ENCODE data around the gene RRP9. TPM values are rescaled to one million over a fixed set of nuclear protein-coding genes. Genes with fewer than 3 reads are reported as not detected.

Gene RRP9
- total RNA-seq, 2 experiments from 2014 or later, result 6.4 to 7.6 TPM

- no peaks in the 10 kb centered on the region for H3K9me3 ChIP-seq (ENCODE audit: control insufficient read depth in 1 of 2, insufficient read depth in 1 of 2, low read length in 2 of 2)
- intact Hi-C loops (cut with DNase I, micrococcal nuclease), result loop anchor here in 1 of 2 experiments (10.0 kb wide), 1 partner anchor 561 kb away; the partner anchor contains the start of gene MANF
- ATAC-seq (ENCODE audit: poor library complexity) (no peak), DNase-seq (peak in 1 of 14 experiments; percentile 6)
- no peak for TF ChIP-seq CTCF (IDR thresholded peaks at IDR 0.05)
- Mint-ChIP-seq H3K36me3 (ENCODE audit: low read depth) (peaks cover 10% of the 10 kb centered on the region), H3K27ac (no peak overlapping the region), H3K27me3 (no peaks in the 10 kb centered on the region), H3K4me1 (ENCODE audit: low read depth) (peaks cover 19% of the 10 kb centered on the region), H3K4me3 (no peak overlapping the region), H3K9me3 (no peaks in the 10 kb centered on the region)
- no peaks in the 10 kb centered on the region for H3K36me3 ChIP-seq (ENCODE audit: insufficient read depth, low read length)
- H3K4me1 ChIP-seq (ENCODE audit: insufficient read depth, low read length), result peaks cover 21% of the 10 kb centered on the region
- H3K27me3 ChIP-seq (ENCODE audit: control insufficient read depth in 1 of 2, insufficient read depth in 2 of 2, low read length in 2 of 2), result no peaks in the 10 kb centered on the region
- ChIA-PET POLR2A (interaction anchor here (0.9 to 1.3 kb wide), 2 partner anchors 28 to 50 kb away, joined by 3 read pairs; partner anchors contain the start of genes ABHD14B and RPL29), CTCF (interaction anchor here (0.6 to 2.2 kb wide), 3 partner anchors 28 to 35 kb away, joined by 3 to 8 read pairs (median 4); partner anchors contain the start of genes ABHD14A and ABHD14B)
- H3K27ac ChIP-seq (ENCODE audit: low read depth in 1 of 2, low read length in 2 of 2), result no peak overlapping the region
- H3K4me3 ChIP-seq (ENCODE audit: low read length), result no peak overlapping the region
Observed at GRCh38 chr3:51945926-51946705, 4.4 kb upstream of the RRP9 start.

GRCh38 chr3:51945031-51945840 lies 3.5 kb upstream of the RRP9 start:
- peaks cover 15% of the 10 kb centered on the region for H3K36me3 Mint-ChIP-seq (ENCODE audit: low read depth)
- no peaks in the 10 kb centered on the region for H3K9me3 Mint-ChIP-seq
- H3K27ac Mint-ChIP-seq, result no peak overlapping the region
- H3K27me3 ChIP-seq (ENCODE audit: control insufficient read depth in 1 of 2, insufficient read depth in 2 of 2, low read length in 2 of 2), result no peaks in the 10 kb centered on the region
- H3K4me3 Mint-ChIP-seq, result peak overlapping the region; percentile 7
- no peaks in the 10 kb centered on the region for H3K9me3 ChIP-seq (ENCODE audit: control insufficient read depth in 1 of 2, insufficient read depth in 1 of 2, low read length in 2 of 2)
- POLR2A ChIA-PET, result interaction anchor here (0.9 to 1.3 kb wide), 2 partner anchors 29 to 51 kb away, joined by 3 read pairs; partner anchors contain the start of genes ABHD14B and RPL29
- ATAC-seq (ENCODE audit: poor library complexity), result no peak
- peaks cover 30% of the 10 kb centered on the region for H3K4me1 ChIP-seq (ENCODE audit: insufficient read depth, low read length)
- peaks cover 28% of the 10 kb centered on the region for H3K4me1 Mint-ChIP-seq (ENCODE audit: low read depth)
- H3K36me3 ChIP-seq (ENCODE audit: insufficient read depth, low read length), result no peaks in the 10 kb centered on the region
- H3K4me3 ChIP-seq (ENCODE audit: low read length), result no peak overlapping the region
- intact Hi-C loops (cut with DNase I, micrococcal nuclease), result loop anchor here in 1 of 2 experiments (10.0 kb wide), 1 partner anchor 560 kb away; the partner anchor contains the start of gene MANF
- no peak overlapping the region for H3K27ac ChIP-seq (ENCODE audit: low read depth in 1 of 2, low read length in 2 of 2)
- CTCF ChIA-PET, result interaction anchor here (0.6 to 2.2 kb wide), 2 partner anchors 29 to 36 kb away, joined by 4 to 8 read pairs; partner anchors contain the start of genes ABHD14A and ABHD14B
- TF ChIP-seq CTCF (IDR thresholded peaks at IDR 0.05), result no peak
- H3K27me3 Mint-ChIP-seq, result no peaks in the 10 kb centered on the region
- peak in 1 of 14 experiments; percentile 24 for DNase-seq

GRCh38 chr3:51944451-51945021 lies 2.8 kb upstream of the RRP9 start:
- Mint-ChIP-seq H3K4me3 (no peak overlapping the region), H3K27me3 (no peaks in the 10 kb centered on the region), H3K36me3 (ENCODE audit: low read depth) (peaks cover 15% of the 10 kb centered on the region), H3K4me1 (ENCODE audit: low read depth) (peaks cover 30% of the 10 kb centered on the region), H3K27ac (no peak overlapping the region), H3K9me3 (no peaks in the 10 kb centered on the region)
- ATAC-seq (ENCODE audit: poor library complexity) (no peak), DNase-seq (no peak)
- intact Hi-C loops (cut with DNase I, micrococcal nuclease), result loop anchor here in 1 of 2 experiments (5.0 to 10.0 kb wide), 2 partner anchors 442 to 560 kb away; partner anchors contain the start of genes DCAF1 and MANF
- H3K4me1 ChIP-seq (ENCODE audit: insufficient read depth, low read length), result peaks cover 32% of the 10 kb centered on the region
- H3K9me3 ChIP-seq (ENCODE audit: control insufficient read depth in 1 of 2, insufficient read depth in 1 of 2, low read length in 2 of 2), result no peaks in the 10 kb centered on the region
- no peak for TF ChIP-seq CTCF (IDR thresholded peaks at IDR 0.05)
- ChIA-PET CTCF (interaction anchor here (2.2 kb wide), 1 partner anchor 29 kb away, joined by 8 read pairs; the partner anchor contains the start of genes ABHD14A and ABHD14B), POLR2A (interaction anchor here (1.3 kb wide), 1 partner anchor 29 kb away, joined by 3 read pairs; the partner anchor contains the start of gene ABHD14B)
- H3K4me3 ChIP-seq (ENCODE audit: low read length), result no peak overlapping the region
- no peaks in the 10 kb centered on the region for H3K27me3 ChIP-seq (ENCODE audit: control insufficient read depth in 1 of 2, insufficient read depth in 2 of 2, low read length in 2 of 2)
- no peaks in the 10 kb centered on the region for H3K36me3 ChIP-seq (ENCODE audit: insufficient read depth, low read length)
- no peak overlapping the region for H3K27ac ChIP-seq (ENCODE audit: low read depth in 1 of 2, low read length in 2 of 2)

Data from CD4-positive, alpha-beta T cell (primary cell).